CD14-positive monocyte (primary cell): ENCODE results near the gene VSTM2B. TPM values are rescaled to one million over a fixed set of nuclear protein-coding genes. Genes with fewer than 3 reads are reported as not detected.
A peak's percentile ranks its signal among the peaks of the same experiment; 100 is the strongest.

Source experiments
- DNase-seq, 3 donors: peaks; one replicate each; pipeline ENCODE4 v3.0.0-alpha.2; 2011 to 2022
- H2AFZ ChIP-seq: 2 replicates; pipeline ENCODE4 v1.6.0; 2012; ENCODE audit warnings: mild to moderate bottlenecking, low read depth, low read length, inconsistent platforms; ENCODE audit not compliant: insufficient read depth, poor library complexity, severe bottlenecking
- H3K27ac ChIP-seq, 2 donors: 1 replicate in 1 of 2; 2 replicates in 1 of 2; pipeline ENCODE4 v1.5.1; 2012 to 2013; ENCODE audit warnings: low read length in 2 of 2, control low read depth in 1 of 2, inconsistent platforms in 1 of 2, low read depth in 1 of 2, mild to moderate bottlenecking in 1 of 2
- H3K27me3 ChIP-seq, 2 donors: one replicate each; pipeline versions ENCODE4 v1.6.0 to v1.6.1; 2011 to 2013; ENCODE audit warnings: low read length in 2 of 2; ENCODE audit not compliant: control insufficient read depth in 2 of 2, insufficient read depth in 2 of 2
- H3K36me3 ChIP-seq, 2 donors: replicated peaks in 1 of 2; 1 replicate in 1 of 2; 2 replicates in 1 of 2; pipeline versions ENCODE4 v1.5.1 to v1.6.1; 2012 to 2013; ENCODE audit warnings: low read length in 2 of 2, control low read depth in 1 of 2, inconsistent platforms in 1 of 2, mild to moderate bottlenecking in 1 of 2; ENCODE audit not compliant: insufficient read depth in 2 of 2, control insufficient read depth in 1 of 2
- H3K4me1 ChIP-seq, 2 donors: 1 replicate in 1 of 2; 2 replicates in 1 of 2; pipeline versions ENCODE4 v1.5.1 to v1.6.1; 2012 to 2013; ENCODE audit warnings: low read length in 2 of 2, control low read depth in 1 of 2, inconsistent platforms in 1 of 2, mild to moderate bottlenecking in 1 of 2, moderate library complexity in 1 of 2; ENCODE audit not compliant: insufficient read depth in 2 of 2, control insufficient read depth in 1 of 2
- H3K4me2 ChIP-seq: replicated peaks from 2 replicates; pipeline ENCODE3; 2012; ENCODE audit warnings: low read length, moderate library complexity, mild to moderate bottlenecking; ENCODE audit not compliant: poor library complexity, severe bottlenecking; ENCODE audit errors: extremely low read depth
- H3K4me3 ChIP-seq, 3 experiments: fragments of 200-600 bp in 1 of 3; sonication (generic) in 1 of 3; replicated peaks in 1 of 3; 1 replicate in 2 of 3; 2 replicates in 1 of 3; pipeline ENCODE4 v1.5.1; 2011 to 2013; ENCODE audit warnings: low read length in 3 of 3, mild to moderate bottlenecking in 3 of 3, control low read depth in 2 of 3, low read depth in 2 of 3, inconsistent platforms in 1 of 3, moderate library complexity in 1 of 3
- H3K79me2 ChIP-seq: 2 replicates; pipeline ENCODE4 v1.6.0; 2012; ENCODE audit warnings: mild to moderate bottlenecking, control low read depth, inconsistent platforms, low read length, moderate library complexity; ENCODE audit not compliant: insufficient read depth
- H3K9ac ChIP-seq: 2 replicates; pipeline ENCODE4 v1.6.0; 2017; ENCODE audit warnings: low read length, mild to moderate bottlenecking; ENCODE audit not compliant: insufficient read depth, poor library complexity, severe bottlenecking
- H3K9me3 ChIP-seq, 2 donors: replicated peaks in 1 of 2; 1 replicate in 1 of 2; 2 replicates in 1 of 2; pipeline versions ENCODE4 v1.5.1 to v1.6.1; 2012 to 2013; ENCODE audit warnings: low read length in 2 of 2, control low read depth in 1 of 2; ENCODE audit not compliant: control insufficient read depth in 1 of 2, insufficient read depth in 1 of 2
- H4K20me1 ChIP-seq: 2 replicates; pipeline ENCODE4 v1.6.0; 2012; ENCODE audit warnings: mild to moderate bottlenecking, low read length, control low read depth, moderate library complexity; ENCODE audit not compliant: insufficient read depth
- H3K27ac Mint-ChIP-seq, 7 donors: one replicate each; pipeline ENCODE4 v1.8.0; 2020; ENCODE audit warnings: mild to moderate bottlenecking in 7 of 7, mixed read lengths in 7 of 7, moderate library complexity in 6 of 7, inconsistent platforms in 2 of 7
- H3K27me3 Mint-ChIP-seq, 3 donors: one replicate each; pipeline ENCODE4 v1.8.0; 2021 to 2022; ENCODE audit warnings: low read depth in 3 of 3, mild to moderate bottlenecking in 3 of 3, mixed read lengths in 3 of 3, moderate library complexity in 3 of 3, inconsistent platforms in 1 of 3
- H3K36me3 Mint-ChIP-seq, 2 donors: one replicate each; pipeline ENCODE4 v1.8.0; 2020; ENCODE audit warnings: mixed read lengths in 2 of 2, inconsistent platforms in 1 of 2, mild to moderate bottlenecking in 1 of 2
- H3K4me1 Mint-ChIP-seq: one replicate; pipeline ENCODE4 v1.8.0; 2020; ENCODE audit warnings: mild to moderate bottlenecking, mixed read lengths
- H3K4me3 Mint-ChIP-seq, 2 donors: one replicate each; pipeline ENCODE4 v1.8.0; 2020; ENCODE audit warnings: mild to moderate bottlenecking in 2 of 2, mixed read lengths in 2 of 2, moderate library complexity in 1 of 2
- H3K9me3 Mint-ChIP-seq, 7 donors: one replicate each; pipeline ENCODE4 v1.8.0; 2020 to 2022; ENCODE audit warnings: mixed read lengths in 7 of 7, mild to moderate bottlenecking in 6 of 7, moderate library complexity in 6 of 7, inconsistent platforms in 2 of 7
- WGBS: methylation state at CpG from one replicate; pipeline ENCODE4 v1.1.5; 2013; ENCODE audit warnings: missing lambda C conversion rate; ENCODE audit not compliant: insufficient coverage; 5-methylcytosine and 5-hydroxymethylcytosine counted together
- intact Hi-C, 2 donors: fragments of 100-400 bp; cut with micrococcal nuclease; formaldehyde crosslinking; loops; one replicate each; pipeline versions ENCODE4 v1.15.0 to v1.15.1; 2023
- polyA plus RNA-seq, 3 donors: library from polyadenylated mRNA; depleted of rRNA in 1 of 3; unstranded in 2 of 3; stranded (reverse) in 1 of 3; fragments of 300-500 nt in 2 of 3; fragments of >200 nt in 1 of 3; fragmentation: Illumina TruSeq in 2 of 3; gene quantifications; 1 replicate in 2 of 3; 2 replicates in 1 of 3; pipeline ENCODE4 v1.2.3, GENCODE V29; 2012 to 2021
- TF ChIP-seq, protein P1 (sequence below): fragments of 200-600 bp; IDR thresholded peaks from one replicate; pipeline ENCODE4 v1.8.0; 2022; ENCODE audit warnings: antibody characterized with exemption, mild to moderate bottlenecking

Gene VSTM2B
- polyA plus RNA-seq, 3 donors: not detected

DNA sequence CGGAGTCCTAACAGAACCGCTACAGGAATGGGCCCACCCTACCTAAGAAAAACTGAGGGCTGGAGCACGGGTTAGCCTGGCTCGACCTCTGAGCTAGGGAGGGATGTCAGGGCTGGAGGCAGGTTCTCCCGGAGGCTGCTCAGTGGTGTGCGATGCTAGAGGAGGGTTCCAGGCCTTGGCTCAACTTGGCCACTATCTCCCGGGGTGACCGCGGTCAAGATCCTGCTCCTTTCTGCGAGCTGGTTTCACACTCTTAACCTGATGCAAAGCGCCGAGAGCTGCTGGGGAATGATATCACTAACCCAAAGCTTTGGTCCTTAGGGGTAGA is 80.6 kb downstream of the VSTM2B start:
- Histone ChIP-seq H3K9ac (peak overlapping the region; percentile 94), H2AFZ (peak overlapping the region; percentile 86), H3K9me3 (no peaks in the 10 kb centered on the region), H3K27ac (peak overlapping the region; percentile 96 to 99), H3K4me3 (peak overlapping the region; percentile 62 to 92 (median 87)), H3K4me1 (peaks cover 13% of the 10 kb centered on the region in 2 donors), H4K20me1 (no peaks in the 10 kb centered on the region), H3K36me3 (peaks cover 14 to 30% of the 10 kb centered on the region in 2 donors), H3K4me2 (peak overlapping the region; percentile 84), H3K27me3 (no peaks in the 10 kb centered on the region), H3K79me2 (peaks cover 21% of the 10 kb centered on the region)
- TF ChIP-seq, protein P1, sequence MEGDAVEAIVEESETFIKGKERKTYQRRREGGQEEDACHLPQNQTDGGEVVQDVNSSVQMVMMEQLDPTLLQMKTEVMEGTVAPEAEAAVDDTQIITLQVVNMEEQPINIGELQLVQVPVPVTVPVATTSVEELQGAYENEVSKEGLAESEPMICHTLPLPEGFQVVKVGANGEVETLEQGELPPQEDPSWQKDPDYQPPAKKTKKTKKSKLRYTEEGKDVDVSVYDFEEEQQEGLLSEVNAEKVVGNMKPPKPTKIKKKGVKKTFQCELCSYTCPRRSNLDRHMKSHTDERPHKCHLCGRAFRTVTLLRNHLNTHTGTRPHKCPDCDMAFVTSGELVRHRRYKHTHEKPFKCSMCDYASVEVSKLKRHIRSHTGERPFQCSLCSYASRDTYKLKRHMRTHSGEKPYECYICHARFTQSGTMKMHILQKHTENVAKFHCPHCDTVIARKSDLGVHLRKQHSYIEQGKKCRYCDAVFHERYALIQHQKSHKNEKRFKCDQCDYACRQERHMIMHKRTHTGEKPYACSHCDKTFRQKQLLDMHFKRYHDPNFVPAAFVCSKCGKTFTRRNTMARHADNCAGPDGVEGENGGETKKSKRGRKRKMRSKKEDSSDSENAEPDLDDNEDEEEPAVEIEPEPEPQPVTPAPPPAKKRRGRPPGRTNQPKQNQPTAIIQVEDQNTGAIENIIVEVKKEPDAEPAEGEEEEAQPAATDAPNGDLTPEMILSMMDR: no peak
- intact Hi-C loops: loop anchor here (5.0 to 10.0 kb wide), 6 partner anchors 111 to 1812 kb away; partner anchors contain the start of genes URI1 (in 2 of the 2), C19orf12 (in 1 of the 2) and UQCRFS1 (in 1 of the 2)
- no peak for DNase-seq
- Mint-ChIP-seq H3K9me3 (no peaks in the 10 kb centered on the region), H3K36me3 (peaks cover 20 to 24% of the 10 kb centered on the region in 2 donors), H3K4me1 (peaks cover 18% of the 10 kb centered on the region), H3K27ac (peak overlapping the region; percentile 98 to 100 (median 100)), H3K4me3 (peak overlapping the region; percentile 99 to 100), H3K27me3 (peaks cover 0 to 6% (median 1%) of the 10 kb centered on the region in 3 donors)
- 0% methylated on average over 10 of the region's 12 CpGs for WGBS

GRCh38 chr19:29609636-29610035 is 83.8 kb downstream of the VSTM2B start:
- DNase-seq: no peak
- Histone ChIP-seq H3K9ac (no peak overlapping the region), H3K36me3 (peaks cover 44 to 63% of the 10 kb centered on the region in 2 donors), H3K27ac (peak overlapping the region in 1 of 2 donors; percentile 8), H3K79me2 (peaks cover 21% of the 10 kb centered on the region), H2AFZ (no peak overlapping the region), H3K4me2 (no peak overlapping the region), H3K4me3 (no peak overlapping the region), H3K4me1 (peaks cover 13% of the 10 kb centered on the region in 2 donors), H3K27me3 (no peaks in the 10 kb centered on the region), H3K9me3 (no peaks in the 10 kb centered on the region), H4K20me1 (no peaks in the 10 kb centered on the region)
- Mint-ChIP-seq H3K9me3 (no peaks in the 10 kb centered on the region), H3K27me3 (peaks cover 0 to 4% (median 1%) of the 10 kb centered on the region in 3 donors), H3K4me1 (peaks cover 18% of the 10 kb centered on the region), H3K36me3 (peaks cover 48 to 55% of the 10 kb centered on the region in 2 donors), H3K4me3 (no peak overlapping the region), H3K27ac (peak overlapping the region in 1 of 7 donors; percentile 12)
- WGBS: 97% methylated on average over 6 of the region's 11 CpGs
- intact Hi-C loops: loop anchor here (2.0 to 10.0 kb wide), 8 partner anchors 58 to 1815 kb away; partner anchors contain the start of genes C19orf12 (in 2 of the 2), PLEKHF1 (in 2 of the 2), URI1 (in 2 of the 2) and UQCRFS1 (in 1 of the 2)
- TF ChIP-seq, protein P1: no peak
